Mucosa of descending colon (tissue), 3 donors: ENCODE data around the gene STYXL2. TPM values are rescaled to one million over a fixed set of nuclear protein-coding genes. Genes with fewer than 3 reads are reported as not detected.
A peak's percentile ranks its signal among the peaks of the same experiment; 100 is the strongest.

Experiments used
- ATAC-seq: fragments of 200-7000 bp; cut with Tn5 transposase; one replicate; pipeline ENCODE4 v1.9.1; 2020; ENCODE audit warnings: mild to moderate bottlenecking, moderate library complexity
- DNase-seq, 3 donors: peaks; one replicate each; pipeline ENCODE4 v3.0.0-alpha.2; 2020
- H3K36me3 ChIP-seq: fragments of 200-600 bp; one replicate; pipeline ENCODE4 v1.8.0; 2021; ENCODE audit warnings: low read depth, mild to moderate bottlenecking
- H3K4me1 ChIP-seq: fragments of 200-600 bp; one replicate; pipeline ENCODE4 v1.8.0; 2021; ENCODE audit warnings: low read depth, mild to moderate bottlenecking
- H3K4me3 ChIP-seq: fragments of 200-600 bp; one replicate; pipeline ENCODE4 v1.8.0; 2021; ENCODE audit warnings: mild to moderate bottlenecking
- H3K9me3 ChIP-seq: fragments of 200-600 bp; one replicate; pipeline ENCODE4 v1.8.0; 2021; ENCODE audit warnings: mild to moderate bottlenecking
- intact Hi-C, 2 donors: fragments of 100-400 bp; cut with DNase I in 1 of 2; cut with micrococcal nuclease in 1 of 2; formaldehyde crosslinking; loops; one replicate each; pipeline versions ENCODE4 v1.11.0 to v1.11.1; 2022; cut with DNase I, micrococcal nuclease
- long read RNA-seq, 2 donors: library from polyadenylated mRNA; unstranded; transcript quantifications; one replicate each; pipeline ENCODE4 v2.0.0, GENCODE V29; 2019 to 2021
- total RNA-seq, 3 donors: library from RNA; stranded (reverse); fragmentation: NEBNext Ultra II Directional in 2 of 3; extraction: Animal tissue kit (Norgen Biotek cat#: 25700) in 2 of 3; gene quantifications; one replicate each; pipeline versions ENCODE4 v1.2.1 to v1.2.4, GENCODE V29; 2021 to 2023
- TF ChIP-seq, protein P1 (sequence below): fragments of 200-600 bp; IDR thresholded peaks from one replicate; pipeline ENCODE4 v1.8.0; 2022; ENCODE audit warnings: antibody characterized with exemption, mild to moderate bottlenecking
- donor health status: DM: no; HTN: no; CAD: no; lungs with moderate emphysema.
- donor health status: DM: no; HTN: no; CAD: no.
- donor health status: DM: no; HTN: yes; CAD: no.

STYXL2 gene
- under 1 TPM; 0.13 to 0.17 (median 0.17) TPM for total RNA-seq
- long read RNA-seq, donor 1, result 0 reads
- long read RNA-seq, donor 2, result 0 reads

DNA sequence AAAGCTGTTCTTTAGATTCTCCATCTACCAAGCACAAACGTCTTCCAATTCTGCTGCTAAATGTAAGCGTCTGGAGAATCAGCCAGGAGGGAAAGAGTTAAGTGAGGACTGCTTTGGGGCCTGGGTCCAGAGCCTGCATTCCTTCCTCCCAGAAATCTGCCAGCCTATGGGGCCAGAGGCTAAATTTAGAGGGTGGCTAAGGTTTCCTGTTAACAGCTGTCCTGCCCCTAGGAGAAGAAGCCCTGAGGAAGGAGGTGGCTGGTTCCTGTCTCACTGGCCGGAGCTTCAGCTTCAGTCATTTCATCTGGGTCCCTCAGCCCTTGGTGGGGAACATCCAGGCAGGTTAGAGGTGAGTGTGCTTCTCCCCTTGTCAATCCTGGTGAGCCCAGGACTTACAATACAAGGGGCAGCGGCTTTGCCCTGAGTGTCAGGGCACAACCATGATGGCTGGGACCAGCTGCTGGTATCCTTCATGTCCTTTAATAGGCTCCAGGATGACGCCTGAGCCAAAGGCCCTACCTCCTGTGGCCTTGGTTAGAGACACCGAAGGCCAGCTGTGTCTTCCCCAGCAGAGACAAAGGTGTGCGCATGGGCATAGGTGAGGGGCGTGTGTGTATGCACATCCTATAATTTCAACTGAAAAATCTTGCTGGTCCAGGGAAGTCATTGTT is at the start of gene STYXL2:
Gene STYXL2, plus strand, starts transcription at position 230 of the 671 bp plus-strand sequence. CDS start 775 bp downstream, outside the sequence.
- no peak for ATAC-seq
- Histone ChIP-seq H3K36me3 (no peaks in the 10 kb centered on the region), H3K4me3 (no peak within 1 kb of the TSS), H3K4me1 (peaks cover 8% of the 10 kb centered on the region), H3K9me3 (no peaks in the 10 kb centered on the region)
- TF ChIP-seq, protein P1, sequence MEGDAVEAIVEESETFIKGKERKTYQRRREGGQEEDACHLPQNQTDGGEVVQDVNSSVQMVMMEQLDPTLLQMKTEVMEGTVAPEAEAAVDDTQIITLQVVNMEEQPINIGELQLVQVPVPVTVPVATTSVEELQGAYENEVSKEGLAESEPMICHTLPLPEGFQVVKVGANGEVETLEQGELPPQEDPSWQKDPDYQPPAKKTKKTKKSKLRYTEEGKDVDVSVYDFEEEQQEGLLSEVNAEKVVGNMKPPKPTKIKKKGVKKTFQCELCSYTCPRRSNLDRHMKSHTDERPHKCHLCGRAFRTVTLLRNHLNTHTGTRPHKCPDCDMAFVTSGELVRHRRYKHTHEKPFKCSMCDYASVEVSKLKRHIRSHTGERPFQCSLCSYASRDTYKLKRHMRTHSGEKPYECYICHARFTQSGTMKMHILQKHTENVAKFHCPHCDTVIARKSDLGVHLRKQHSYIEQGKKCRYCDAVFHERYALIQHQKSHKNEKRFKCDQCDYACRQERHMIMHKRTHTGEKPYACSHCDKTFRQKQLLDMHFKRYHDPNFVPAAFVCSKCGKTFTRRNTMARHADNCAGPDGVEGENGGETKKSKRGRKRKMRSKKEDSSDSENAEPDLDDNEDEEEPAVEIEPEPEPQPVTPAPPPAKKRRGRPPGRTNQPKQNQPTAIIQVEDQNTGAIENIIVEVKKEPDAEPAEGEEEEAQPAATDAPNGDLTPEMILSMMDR, result no peak
- DNase-seq, result no peak
- intact Hi-C loops, result no loop called here

DNA sequence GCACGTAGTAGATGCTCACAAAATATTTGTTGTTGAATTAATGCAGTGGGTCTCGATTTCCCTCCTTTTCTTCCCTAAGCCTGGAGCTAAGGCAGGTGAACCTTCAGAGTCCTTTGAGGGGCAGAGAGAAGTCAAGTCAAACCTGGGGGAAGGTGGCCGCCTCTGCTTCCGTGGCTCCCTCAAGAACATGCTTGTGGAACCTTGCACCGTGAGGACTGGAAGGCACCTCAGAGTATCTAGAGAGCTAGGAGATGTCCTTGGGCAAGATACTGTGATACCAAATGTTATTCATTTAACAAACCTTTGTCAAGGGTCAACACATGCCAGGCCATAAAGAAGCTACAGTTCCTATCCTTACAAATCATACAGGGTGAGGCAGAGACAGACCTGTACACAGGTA is 42.0 kb upstream of the STYXL2 start:
- Histone ChIP-seq H3K36me3 (no peaks in the 10 kb centered on the region), H3K4me3 (no peak overlapping the region), H3K4me1 (no peaks in the 10 kb centered on the region), H3K9me3 (no peaks in the 10 kb centered on the region)
- intact Hi-C loops, result no loop called here
- ATAC-seq, result no peak
- TF ChIP-seq, protein P1, result no peak
- no peak for DNase-seq

DNA sequence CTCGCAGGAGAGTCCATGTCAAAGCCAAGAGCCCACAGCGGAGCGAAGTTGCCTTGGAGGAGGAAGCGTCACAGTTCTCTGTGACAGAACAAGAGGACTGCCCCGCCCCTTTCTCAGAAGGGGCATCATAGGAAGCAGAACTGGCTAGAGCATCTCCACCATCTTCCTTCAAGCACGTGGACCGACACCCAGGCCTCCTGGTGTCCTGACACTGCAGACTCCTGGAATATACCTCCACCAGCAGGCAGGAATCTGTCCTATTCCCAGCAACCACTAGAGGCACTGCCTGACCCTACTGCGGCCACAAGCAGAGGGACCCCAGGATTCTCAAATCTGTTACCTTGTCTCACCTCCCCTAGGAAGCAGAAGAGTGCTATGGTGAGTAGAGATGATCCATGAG is 41.5 kb upstream of the STYXL2 start:
- TF ChIP-seq, protein P1, result no peak
- DNase-seq (no peak), ATAC-seq (peak; percentile 31)
- Histone ChIP-seq H3K36me3 (no peaks in the 10 kb centered on the region), H3K9me3 (no peaks in the 10 kb centered on the region), H3K4me1 (no peaks in the 10 kb centered on the region), H3K4me3 (no peak overlapping the region)
- intact Hi-C loops, result no loop called here

DNA sequence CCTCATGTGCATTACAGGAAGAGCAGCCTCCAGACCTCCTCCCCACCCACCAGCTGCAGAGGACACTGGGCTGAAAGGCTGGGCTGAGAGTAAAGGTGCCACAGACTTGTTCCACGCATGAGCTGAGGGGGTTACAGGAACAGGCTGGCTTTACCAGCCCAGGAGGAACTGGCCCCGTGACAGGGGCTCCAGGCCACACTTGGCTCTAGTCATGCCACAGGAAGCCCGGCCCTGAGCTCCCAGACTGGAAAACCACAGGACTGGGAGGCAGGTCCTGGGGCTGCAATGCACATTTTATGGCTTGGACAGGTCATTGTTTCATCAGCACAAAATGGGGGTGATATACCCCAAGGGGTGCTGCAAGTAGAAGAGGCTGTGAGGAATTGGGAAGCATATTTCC is 39.3 kb upstream of the STYXL2 start:
- TF ChIP-seq, protein P1, result no peak
- DNase-seq, result no peak
- no peaks in the 10 kb centered on the region for H3K36me3 ChIP-seq

DNA sequence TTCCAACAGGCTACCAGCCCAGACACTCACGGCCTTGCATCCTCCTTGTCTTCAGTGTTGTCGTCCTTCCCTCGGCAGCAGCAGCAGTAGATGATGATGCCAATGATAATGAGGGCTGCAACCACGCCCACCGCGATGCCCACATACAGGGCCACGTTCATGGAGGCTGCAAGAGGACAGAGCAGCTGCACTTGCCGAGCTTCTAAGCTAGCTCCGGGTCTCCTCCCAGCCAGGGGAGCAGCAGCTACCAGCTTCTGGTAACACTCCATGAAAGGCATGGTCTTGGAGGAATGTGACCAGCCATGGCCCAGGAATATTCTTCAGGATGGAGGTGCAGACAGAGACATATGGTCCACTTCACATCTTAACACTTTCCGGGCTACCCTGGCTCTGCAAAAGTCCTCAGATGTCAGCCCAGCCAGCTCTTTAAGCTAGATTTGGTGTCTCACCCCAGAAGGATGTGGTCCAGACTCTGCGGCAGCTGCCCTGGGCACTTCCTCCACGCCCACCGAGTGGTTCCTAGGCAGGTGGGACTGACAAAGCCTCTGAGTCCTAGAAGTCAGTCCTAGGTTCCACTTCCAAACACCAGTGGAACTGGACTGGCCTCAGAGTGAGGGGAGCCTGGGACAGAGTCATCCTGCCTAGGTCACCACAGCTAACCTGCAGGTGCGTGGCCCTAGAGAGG is 38.8 kb upstream of the STYXL2 start:
- Histone ChIP-seq H3K4me3 (no peak overlapping the region), H3K4me1 (no peaks in the 10 kb centered on the region), H3K9me3 (no peaks in the 10 kb centered on the region), H3K36me3 (no peaks in the 10 kb centered on the region)
- TF ChIP-seq, protein P1, result no peak
- intact Hi-C loops, result loop anchor here in 1 of 2 donors (5.0 kb wide), 1 partner anchor 143 kb away; no protein-coding TSS in a partner anchor
- ATAC-seq, result no peak
- no peak for DNase-seq

More for the DNA sequence above, 39.3 kb upstream of the STYXL2 start:
- ATAC-seq, result no peak
- no peaks in the 10 kb centered on the region for H3K9me3 ChIP-seq
- H3K4me1 ChIP-seq, result no peaks in the 10 kb centered on the region
- no peak overlapping the region for H3K4me3 ChIP-seq
- intact Hi-C loops, result no loop called here
